GM13976 (cell line): ENCODE measurements around the gene CAMK1D.

ENCODE experiments used
- DNase-seq: peaks from one replicate; pipeline ENCODE4 v3.0.0; 2012; ENCODE audit warnings: low spot score
- in situ Hi-C: fragments of 300-500 bp; cut with MboI; formaldehyde crosslinking; loops from one replicate; pipeline ENCODE4 v1.12.0; 2022; ENCODE audit warnings: low sequenced_read_pairs, mixed read lengths, inconsistent platforms; ENCODE audit not compliant: unreplicated experiment
- TF ChIP-seq, protein P1 (sequence below): IDR thresholded peaks from 2 replicates; pipeline ENCODE4 v1.5.1; 2012; ENCODE audit warnings: borderline replicate concordance, mild to moderate bottlenecking; ENCODE audit not compliant: insufficient read depth; ENCODE audit errors: extremely low read depth, missing control alignments, control extremely low read depth

The CAMK1D gene

DNA sequence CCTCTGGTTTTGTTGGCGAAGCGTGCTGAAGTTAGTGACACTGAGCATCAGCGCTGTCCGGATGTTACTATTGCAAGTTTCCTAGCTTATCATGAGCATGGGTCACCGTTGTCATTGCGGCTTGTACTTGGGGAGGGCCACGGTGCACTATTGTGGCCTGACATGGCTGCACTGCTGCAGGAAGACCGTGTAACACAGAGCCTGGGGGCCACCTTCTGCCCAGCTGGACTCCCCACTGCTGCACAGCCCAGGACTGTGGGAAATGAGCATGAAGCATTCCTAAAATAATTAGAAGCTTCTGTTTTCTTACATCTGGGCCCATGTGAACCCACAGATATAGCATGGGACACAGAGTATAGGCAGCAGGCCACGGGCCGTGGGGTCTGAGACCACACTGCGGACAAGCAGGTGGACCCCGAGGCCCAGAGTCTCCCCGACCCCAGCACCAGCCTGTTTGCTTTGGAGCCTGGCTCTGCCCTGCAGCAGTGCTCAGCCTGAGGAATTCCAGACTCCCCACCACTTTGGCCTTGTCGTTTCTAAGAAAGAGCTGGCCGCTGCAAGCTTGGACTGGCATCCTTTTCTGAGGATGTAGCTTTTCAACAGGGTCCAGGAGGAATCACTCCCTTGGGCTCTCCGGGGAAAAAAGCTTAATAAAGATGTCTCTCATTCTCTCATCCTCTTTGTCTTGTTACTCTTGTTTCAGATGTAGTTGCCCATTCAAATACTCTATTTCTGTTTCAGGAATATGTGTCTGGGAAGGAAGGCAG, 473.0 kb downstream of the CAMK1D start:
- TF ChIP-seq, protein P1, sequence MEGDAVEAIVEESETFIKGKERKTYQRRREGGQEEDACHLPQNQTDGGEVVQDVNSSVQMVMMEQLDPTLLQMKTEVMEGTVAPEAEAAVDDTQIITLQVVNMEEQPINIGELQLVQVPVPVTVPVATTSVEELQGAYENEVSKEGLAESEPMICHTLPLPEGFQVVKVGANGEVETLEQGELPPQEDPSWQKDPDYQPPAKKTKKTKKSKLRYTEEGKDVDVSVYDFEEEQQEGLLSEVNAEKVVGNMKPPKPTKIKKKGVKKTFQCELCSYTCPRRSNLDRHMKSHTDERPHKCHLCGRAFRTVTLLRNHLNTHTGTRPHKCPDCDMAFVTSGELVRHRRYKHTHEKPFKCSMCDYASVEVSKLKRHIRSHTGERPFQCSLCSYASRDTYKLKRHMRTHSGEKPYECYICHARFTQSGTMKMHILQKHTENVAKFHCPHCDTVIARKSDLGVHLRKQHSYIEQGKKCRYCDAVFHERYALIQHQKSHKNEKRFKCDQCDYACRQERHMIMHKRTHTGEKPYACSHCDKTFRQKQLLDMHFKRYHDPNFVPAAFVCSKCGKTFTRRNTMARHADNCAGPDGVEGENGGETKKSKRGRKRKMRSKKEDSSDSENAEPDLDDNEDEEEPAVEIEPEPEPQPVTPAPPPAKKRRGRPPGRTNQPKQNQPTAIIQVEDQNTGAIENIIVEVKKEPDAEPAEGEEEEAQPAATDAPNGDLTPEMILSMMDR, result no peak
- DNase-seq, result no peak
- in situ Hi-C loops, result no loop called here

DNA sequence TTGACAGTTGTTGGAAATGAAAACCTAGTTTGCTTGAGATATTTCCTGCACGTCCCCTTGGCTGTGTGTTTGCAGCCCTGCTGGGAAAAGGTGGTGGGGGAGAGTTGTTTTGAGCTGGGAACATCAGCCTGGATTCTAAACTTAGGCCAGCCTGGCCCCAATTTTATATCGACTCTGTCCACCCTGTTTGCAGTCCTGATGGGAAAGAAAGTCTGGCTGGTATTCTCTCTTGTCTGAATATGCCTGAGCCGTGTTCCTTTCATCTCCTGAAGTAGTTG, 473.5 kb downstream of the CAMK1D start:
- no peak for DNase-seq
- in situ Hi-C loops, result no loop called here
- TF ChIP-seq, protein P1, result no peak

DNA sequence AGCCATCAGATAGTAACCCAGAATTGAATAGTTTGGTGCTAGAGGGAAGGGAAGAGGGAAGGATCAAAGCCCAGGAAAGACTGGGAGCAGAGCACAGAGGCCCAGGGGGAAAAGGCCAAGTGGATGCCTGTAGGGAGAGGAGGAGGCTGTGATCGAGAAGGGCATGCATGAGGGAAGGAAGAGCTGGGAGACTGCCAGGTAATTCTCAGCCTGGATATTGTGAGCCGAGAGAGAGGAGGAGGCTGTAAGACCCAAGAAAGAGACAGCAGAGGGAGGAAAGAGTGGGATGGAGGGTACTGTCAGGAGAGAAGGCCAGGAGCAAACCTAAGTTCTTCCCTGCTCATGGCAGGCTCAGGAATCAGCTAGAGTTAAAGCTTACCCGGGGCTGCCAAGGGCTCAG, 474.0 kb downstream of the CAMK1D start:
- TF ChIP-seq, protein P1, result no peak
- DNase-seq, result no peak
- in situ Hi-C loops, result no loop called here

DNA sequence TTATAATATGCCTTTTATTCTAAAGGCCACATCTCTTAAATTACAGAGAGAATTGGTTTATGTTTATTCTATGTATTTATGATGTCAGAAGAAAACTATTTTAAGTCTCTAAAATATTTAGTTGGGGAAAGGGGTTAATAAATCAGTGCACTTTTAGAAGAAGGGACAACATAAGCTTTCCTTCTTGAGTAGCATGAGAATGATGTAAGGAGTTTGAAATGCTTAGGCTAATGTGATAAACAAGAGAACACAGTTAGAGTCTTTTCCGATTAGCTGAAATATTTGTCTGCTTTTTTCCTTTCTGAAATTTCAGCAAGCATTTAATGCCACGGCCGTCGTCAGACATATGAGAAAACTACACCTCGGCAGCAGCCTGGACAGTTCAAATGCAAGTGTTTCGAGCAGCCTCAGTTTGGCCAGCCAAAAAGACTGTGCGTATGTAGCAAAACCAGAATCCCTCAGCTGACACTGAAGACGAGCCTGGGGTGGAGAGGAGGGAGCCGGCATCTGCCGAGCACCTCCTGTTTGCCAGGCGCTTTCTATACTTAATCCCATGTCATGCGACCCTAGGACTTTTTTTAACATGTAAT, 476.0 kb downstream of the CAMK1D start:
- TF ChIP-seq, protein P1, result no peak
- in situ Hi-C loops, result no loop called here
- DNase-seq, result no peak

DNA sequence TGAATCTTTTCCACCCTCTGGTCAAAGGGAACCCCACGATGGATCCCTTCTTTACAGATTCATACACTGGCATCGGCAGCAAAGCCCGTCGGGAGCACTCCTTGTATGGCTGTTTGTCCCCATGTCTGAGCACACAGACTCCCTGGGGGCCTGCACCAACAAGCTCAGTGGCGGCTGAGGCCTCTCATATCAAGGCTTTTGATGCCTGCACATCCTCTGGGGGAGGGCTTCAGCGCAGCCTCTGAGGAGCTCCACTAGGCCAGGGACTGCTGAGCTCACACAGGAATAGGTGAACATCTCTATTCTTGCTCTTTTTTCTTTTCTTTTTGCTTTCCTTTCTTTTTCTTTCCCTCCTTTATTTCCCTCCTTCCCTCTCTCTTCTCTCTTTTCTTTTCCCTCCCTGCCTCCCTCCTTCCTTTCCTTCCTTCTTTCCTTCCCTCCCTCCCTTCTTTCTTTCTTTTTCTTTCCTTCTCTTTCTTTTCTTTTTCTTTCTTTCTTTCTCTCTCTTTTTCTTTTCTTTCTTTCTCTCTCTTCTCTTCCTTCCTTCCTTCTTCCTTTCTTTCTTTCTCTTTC, 477.5 kb downstream of the CAMK1D start:
- TF ChIP-seq, protein P1, result no peak
- in situ Hi-C loops, result no loop called here
- DNase-seq, result no peak

DNA sequence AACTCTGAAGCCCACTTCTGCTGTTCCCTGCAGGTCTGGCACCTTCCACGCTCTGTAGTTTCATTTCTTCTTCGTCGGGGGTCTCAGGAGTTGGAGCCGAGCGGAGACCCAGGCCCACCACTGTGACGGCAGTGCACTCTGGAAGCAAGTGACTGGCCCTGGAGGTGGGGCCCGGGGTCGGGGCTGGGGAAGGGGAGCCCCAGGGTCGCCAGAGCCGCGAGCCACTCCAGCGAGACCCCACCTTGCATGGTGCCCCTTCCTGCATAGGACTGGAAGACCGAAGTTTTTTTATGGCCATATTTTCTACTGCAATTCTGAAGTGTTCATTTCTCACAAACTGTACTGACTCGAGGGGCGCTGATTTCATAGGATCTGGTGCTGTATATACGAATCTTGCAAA, 479.4 kb downstream of the CAMK1D start:
- DNase-seq, result no peak
- in situ Hi-C loops, result no loop called here
- TF ChIP-seq, protein P1, result no peak

DNA sequence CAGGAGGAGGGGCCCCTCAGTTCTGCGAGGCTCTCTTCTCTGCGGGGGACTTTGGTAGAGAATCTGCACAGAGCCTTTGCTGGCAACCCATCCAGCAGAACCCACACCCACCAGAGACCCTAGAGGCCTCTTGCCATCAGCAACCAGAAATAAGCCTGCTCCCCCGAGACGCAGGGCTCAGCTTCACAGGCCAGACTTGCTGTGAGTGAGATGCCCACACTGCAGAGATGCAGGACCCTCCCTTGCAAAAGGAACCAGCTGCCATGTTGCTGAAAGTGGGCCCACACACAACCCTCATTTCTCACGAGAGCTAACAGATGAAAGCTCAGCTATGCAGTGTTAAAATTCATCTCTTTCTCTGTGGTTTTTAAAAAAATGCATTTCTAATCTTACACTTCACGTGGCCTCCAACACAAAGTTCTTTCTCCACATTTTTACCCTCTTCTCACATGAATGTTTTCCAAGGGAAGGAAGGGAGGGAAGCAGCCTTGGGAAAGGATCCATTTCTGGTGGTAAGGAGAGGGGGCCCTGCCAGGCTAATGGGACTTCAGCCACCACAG, 480.6 kb downstream of the CAMK1D start:
- no peak for DNase-seq
- TF ChIP-seq, protein P1, result no peak
- in situ Hi-C loops, result no loop called here
